Small intestine (tissue), 7 donors: Measurements from ENCODE around the gene P2RX3. TPM values are rescaled to one million over a fixed set of nuclear protein-coding genes. Genes with fewer than 3 reads are reported as not detected.

Experiments
- DNase-seq, 2 donors: peaks; one replicate each; pipeline versions ENCODE4 v3.0.0 to v3.0.0-alpha.2; 2013
- FAIRE-seq: peaks from 2 replicates; lab custom pipeline; 2012; peaks lifted over from hg19 to GRCh38; lab: Jason Lieb, UNC
- H3K27ac ChIP-seq, 3 donors: one replicate each; pipeline ENCODE4 v1.5.1; 2013; ENCODE audit warnings: low read length in 2 of 3, mild to moderate bottlenecking in 2 of 3, control low read depth in 1 of 3, inconsistent platforms in 1 of 3, low read depth in 1 of 3, moderate library complexity in 1 of 3
- H3K27me3 ChIP-seq, 3 donors: one replicate each; pipeline ENCODE4 v1.6.1; 2013; ENCODE audit warnings: low read length in 3 of 3, inconsistent platforms in 1 of 3; ENCODE audit not compliant: control insufficient read depth in 3 of 3, insufficient read depth in 3 of 3
- H3K36me3 ChIP-seq, 3 donors: one replicate each; pipeline ENCODE4 v1.6.1; 2013; ENCODE audit warnings: low read length in 3 of 3, inconsistent platforms in 1 of 3, low read depth in 1 of 3, mild to moderate bottlenecking in 1 of 3, moderate library complexity in 1 of 3; ENCODE audit not compliant: control insufficient read depth in 3 of 3, insufficient read depth in 2 of 3
- H3K4me1 ChIP-seq, 3 donors: one replicate each; pipeline ENCODE4 v1.6.1; 2013; ENCODE audit warnings: low read length in 2 of 3, inconsistent platforms in 1 of 3, low read depth in 1 of 3, mild to moderate bottlenecking in 1 of 3, moderate library complexity in 1 of 3; ENCODE audit not compliant: control insufficient read depth in 3 of 3, insufficient read depth in 2 of 3
- H3K4me3 ChIP-seq, 3 donors: one replicate each; pipeline ENCODE4 v1.5.1; 2013; ENCODE audit warnings: low read length in 3 of 3, control low read depth in 1 of 3, inconsistent platforms in 1 of 3, low read depth in 1 of 3, mild to moderate bottlenecking in 1 of 3, moderate library complexity in 1 of 3
- H3K9me3 ChIP-seq, 2 donors: one replicate each; pipeline ENCODE4 v1.6.1; 2013; ENCODE audit warnings: low read depth in 1 of 2, low read length in 1 of 2; ENCODE audit not compliant: control insufficient read depth in 2 of 2, insufficient read depth in 1 of 2
- WGBS, 3 donors: extraction: QIAGEN DNeasy Blood & Tissue Kit; methylation state at CpG; one replicate each; pipeline ENCODE4 v1.1.7; 2013; 5-methylcytosine and 5-hydroxymethylcytosine counted together
- polyA plus RNA-seq, 4 donors: library from polyadenylated mRNA; stranded (reverse) in 3 of 4; unstranded in 1 of 4; fragments of 200-250 nt in 3 of 4; fragments of 120-200 nt in 1 of 4; gene quantifications; one replicate each; pipeline versions ENCODE4 v1.2.1 to v1.2.3, GENCODE V29; 2013
- donor health status: healthy with polysubstance abuse.
- donor health status: control.
- donor health status: control.
- donor health status: Bipolar disorder and iron deficiency.
- donor health status: healthy.

P2RX3 gene
- polyA plus RNA-seq, 4 donors = 0.46 to 0.68 TPM; not detected in 2

GRCh38 chr11:57320719-57321387 lies 17.3 kb upstream of the P2RX3 start:
- Histone ChIP-seq H3K4me3 (no peak overlapping the region), H3K4me1 (peaks cover 3 to 42% (median 5%) of the 10 kb centered on the region in 3 donors), H3K36me3 (peaks cover 4 to 46% (median 5%) of the 10 kb centered on the region in 3 donors), H3K27me3 (no peaks in the 10 kb centered on the region), H3K9me3 (no peaks in the 10 kb centered on the region), H3K27ac (peak overlapping the region in 2 of 3 donors; percentile 87 to 89)
- WGBS, 3 donors = 70 to 84% (median 78%) methylated on average over 2 of the region's 2 CpGs
- DNase-seq = peak; percentile 50 to 52
- no peak for FAIRE-seq

- H3K27ac ChIP-seq = peak overlapping the region; percentile 47 to 89 (median 87)
- H3K4me1 ChIP-seq = peaks cover 6 to 50% (median 13%) of the 10 kb centered on the region in 3 donors
- H3K9me3 ChIP-seq = no peaks in the 10 kb centered on the region
- peaks cover 4 to 47% (median 5%) of the 10 kb centered on the region in 3 donors for H3K36me3 ChIP-seq
- FAIRE-seq = no peak
- WGBS, 3 donors = 29 to 50% (median 42%) methylated on average over 6 of the region's 6 CpGs
- H3K27me3 ChIP-seq = no peaks in the 10 kb centered on the region
- DNase-seq = peak in 1 of 2 donors; percentile 41
- H3K4me3 ChIP-seq = peak overlapping the region in 2 of 3 donors; percentile 24 to 25
Observed at GRCh38 chr11:57321388-57322255, 16.5 kb upstream of the P2RX3 start.

GRCh38 chr11:57322256-57323166 lies 15.6 kb upstream of the P2RX3 start:
- DNase-seq (peak; percentile 73 to 82), FAIRE-seq (no peak)
- Histone ChIP-seq H3K27ac (peak overlapping the region; percentile 64 to 89 (median 87)), H3K27me3 (no peaks in the 10 kb centered on the region), H3K4me3 (peak overlapping the region in 2 of 3 donors; percentile 2 to 24), H3K9me3 (no peaks in the 10 kb centered on the region), H3K36me3 (peaks cover 5 to 45% (median 7%) of the 10 kb centered on the region in 3 donors), H3K4me1 (peaks cover 6 to 52% (median 14%) of the 10 kb centered on the region in 3 donors)
- WGBS, 3 donors = 8 to 27% (median 21%) methylated on average over 13 of the region's 13 CpGs

GRCh38 chr11:57323167-57323854 lies 14.8 kb upstream of the P2RX3 start:
- peaks cover 6 to 48% (median 13%) of the 10 kb centered on the region in 3 donors for H3K4me1 ChIP-seq
- FAIRE-seq (no peak), DNase-seq (no peak)
- H3K4me3 ChIP-seq = peak overlapping the region; percentile 87
- H3K36me3 ChIP-seq = peaks cover 4 to 45% (median 5%) of the 10 kb centered on the region in 3 donors
- no peaks in the 10 kb centered on the region for H3K9me3 ChIP-seq
- no peaks in the 10 kb centered on the region for H3K27me3 ChIP-seq
- WGBS, 3 donors = 57 to 67% (median 58%) methylated on average over 3 of the region's 3 CpGs
- H3K27ac ChIP-seq = peak overlapping the region; percentile 64 to 89 (median 87)

- H3K4me1 ChIP-seq = peaks cover 6 to 45% (median 10%) of the 10 kb centered on the region in 3 donors
- FAIRE-seq (no peak), DNase-seq (no peak)
- H3K27ac ChIP-seq = peak overlapping the region; percentile 6 to 89 (median 87)
- peaks cover 4 to 45% (median 5%) of the 10 kb centered on the region in 3 donors for H3K36me3 ChIP-seq
- WGBS, 3 donors = 14 to 26% (median 23%) methylated on average over 9 of the region's 9 CpGs
- no peaks in the 10 kb centered on the region for H3K27me3 ChIP-seq
- H3K9me3 ChIP-seq = no peaks in the 10 kb centered on the region
- H3K4me3 ChIP-seq = peak overlapping the region; percentile 87
Observed at GRCh38 chr11:57323855-57324153, 14.3 kb upstream of the P2RX3 start.

GRCh38 chr11:57324154-57324885 lies 13.8 kb upstream of the P2RX3 start:
- WGBS, 3 donors = 2 to 10% (median 2%) methylated on average over 21 to 62 of the region's 64 CpGs

More at GRCh38 chr11:57324154-57324885, 13.8 kb upstream of the P2RX3 start:
- Histone ChIP-seq H3K27ac (peak overlapping the region; percentile 6 to 89 (median 87)), H3K4me1 (peaks cover 6 to 45% (median 10%) of the 10 kb centered on the region in 3 donors), H3K9me3 (no peaks in the 10 kb centered on the region), H3K27me3 (no peaks in the 10 kb centered on the region), H3K36me3 (peaks cover 4 to 44% (median 5%) of the 10 kb centered on the region in 3 donors), H3K4me3 (peak overlapping the region; percentile 87)
- no peak for FAIRE-seq
- peak in 1 of 2 donors; percentile 78 for DNase-seq
